Caki2 (cell line): ENCODE measurements around the gene FKBP1B. TPM values are rescaled to one million over a fixed set of nuclear protein-coding genes. Genes with fewer than 3 reads are reported as not detected.

Experiments used
- total RNA-seq: library from RNA; depleted of rRNA; stranded (reverse); fragments of >200 nt; shearing (Covaris generic); gene quantifications from 2 replicates; pipeline ENCODE4 v1.2.3, GENCODE V29; 2014; ENCODE audit warnings: low replicate concordance; rRNA removed

Gene FKBP1B
- total RNA-seq, 1 experiment from 2014 or later = 8.2 TPM

Other genes starting within 250 kb of the FKBP1B start
- 2.0 and 5.7 TPM in 2 replicates for gene ATAD2B, start 122.6 kb upstream of the FKBP1B start, total RNA-seq
- 16.0 and 24.3 TPM in 2 replicates for gene UBXN2A, start 109.3 kb upstream of the FKBP1B start, total RNA-seq
- gene MFSD2B, start 39.7 kb upstream of the FKBP1B start, total RNA-seq = not detected in 2 replicates
- gene WDCP, start 2.4 kb upstream of the FKBP1B start, total RNA-seq = 10.0 and 10.6 TPM in 2 replicates
- 239 and 275 TPM in 2 replicates for gene SF3B6, start 26.6 kb downstream of the FKBP1B start, total RNA-seq
- gene TP53I3, start 35.1 kb downstream of the FKBP1B start, total RNA-seq = 168 and 185 TPM in 2 replicates
- gene PFN4, start 73.6 kb downstream of the FKBP1B start, total RNA-seq = 0.57 TPM in 1 of 2 replicates, not detected in the other
- 12.1 and 15.0 TPM in 2 replicates for gene FAM228B, start 73.7 kb downstream of the FKBP1B start, total RNA-seq
- gene FAM228A, start 125.3 kb downstream of the FKBP1B start, total RNA-seq = 1.5 TPM in 1 of 2 replicates, not detected in the other